ENCODE measurements around the gene PFN4.
"Not testable (repeated sequence)": the region's sequence is repeated elsewhere in the genome, so short reads cannot be mapped to it uniquely, and the experiment has no call there.

GRCh38 chr2:24095171-24095677 lies 27.9 kb downstream of the PFN4 start:
- TF ChIP-seq POLR2A, CTCF (IDR thresholded peaks at IDR 0.05): not testable (repeated sequence)

Measured in adrenal gland (tissue), 5 donors.